Measurements from ENCODE around the gene ATAD2B. TPM values are rescaled to one million over a fixed set of nuclear protein-coding genes. Genes with fewer than 3 reads are reported as not detected.
"Not testable (repeated sequence)": the region's sequence is repeated elsewhere in the genome, so short reads cannot be mapped to it uniquely, and the experiment has no call there.

ATAD2B gene
- total and polyA plus RNA-seq, 7 donors = 2.4 to 22.5 (median 19.7) TPM

DNA sequence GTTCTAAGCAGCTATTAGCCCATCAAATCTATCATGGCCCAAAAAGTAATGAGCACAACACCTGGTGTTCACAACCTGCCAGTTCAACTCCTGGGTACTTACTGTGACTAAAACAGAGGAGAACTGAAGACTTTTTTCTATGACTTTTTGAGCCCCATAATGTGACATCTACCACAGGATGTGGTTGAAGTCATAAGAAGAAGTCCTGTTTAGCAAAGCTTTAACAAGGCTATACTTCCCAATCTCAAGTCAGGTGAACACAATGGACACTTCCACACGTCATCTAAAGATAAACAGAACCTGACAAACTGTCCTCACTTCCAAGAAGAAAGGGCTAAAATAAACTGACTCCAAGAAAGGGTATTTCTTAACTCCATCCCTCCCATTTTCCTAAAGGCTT lies 138.8 kb downstream of the ATAD2B start:
- 38 to 81% methylated on average over 1 of the region's 1 CpG for WGBS, 2 donors
- TF ChIP-seq EP300 (IDR thresholded peaks at IDR 0.05) (no peak), POLR2A (IDR thresholded peaks at IDR 0.05) (no peak), POLR2AphosphoS5 (IDR thresholded peaks at IDR 0.05) (no peak)
- TF ChIP-seq, protein P1, sequence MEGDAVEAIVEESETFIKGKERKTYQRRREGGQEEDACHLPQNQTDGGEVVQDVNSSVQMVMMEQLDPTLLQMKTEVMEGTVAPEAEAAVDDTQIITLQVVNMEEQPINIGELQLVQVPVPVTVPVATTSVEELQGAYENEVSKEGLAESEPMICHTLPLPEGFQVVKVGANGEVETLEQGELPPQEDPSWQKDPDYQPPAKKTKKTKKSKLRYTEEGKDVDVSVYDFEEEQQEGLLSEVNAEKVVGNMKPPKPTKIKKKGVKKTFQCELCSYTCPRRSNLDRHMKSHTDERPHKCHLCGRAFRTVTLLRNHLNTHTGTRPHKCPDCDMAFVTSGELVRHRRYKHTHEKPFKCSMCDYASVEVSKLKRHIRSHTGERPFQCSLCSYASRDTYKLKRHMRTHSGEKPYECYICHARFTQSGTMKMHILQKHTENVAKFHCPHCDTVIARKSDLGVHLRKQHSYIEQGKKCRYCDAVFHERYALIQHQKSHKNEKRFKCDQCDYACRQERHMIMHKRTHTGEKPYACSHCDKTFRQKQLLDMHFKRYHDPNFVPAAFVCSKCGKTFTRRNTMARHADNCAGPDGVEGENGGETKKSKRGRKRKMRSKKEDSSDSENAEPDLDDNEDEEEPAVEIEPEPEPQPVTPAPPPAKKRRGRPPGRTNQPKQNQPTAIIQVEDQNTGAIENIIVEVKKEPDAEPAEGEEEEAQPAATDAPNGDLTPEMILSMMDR (IDR thresholded peaks at IDR 0.05) = no peak
- H3K27ac ChIP-seq = no peak overlapping the region

DNA sequence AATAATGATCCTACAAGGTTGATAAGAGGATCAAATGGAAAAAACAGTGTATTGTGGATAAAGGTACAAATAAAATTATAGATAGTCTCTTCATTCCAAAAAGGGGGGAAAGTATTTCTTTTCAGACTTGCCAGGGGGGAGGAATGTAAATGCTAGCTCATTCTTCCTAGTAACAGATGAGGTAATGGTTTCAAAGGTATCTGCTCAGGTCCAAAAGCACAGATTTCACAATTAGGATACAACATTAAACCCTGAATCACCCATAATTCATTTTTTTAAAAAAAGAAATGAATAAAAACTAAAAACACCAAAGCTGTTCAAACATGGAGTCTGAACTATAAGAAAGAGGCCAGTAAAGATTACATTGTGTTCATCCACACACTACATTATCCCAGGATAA lies 142.0 kb downstream of the ATAD2B start:
- TF ChIP-seq, protein P1 (IDR thresholded peaks at IDR 0.05) = no peak
- no peak for TF ChIP-seq POLR2A (IDR thresholded peaks at IDR 0.05)
- no peak for TF ChIP-seq EP300 (IDR thresholded peaks at IDR 0.05)
- TF ChIP-seq POLR2AphosphoS5 (IDR thresholded peaks at IDR 0.05) = no peak
- Histone ChIP-seq H3K27ac (no peak overlapping the region), H3K36me3 (peaks cover 0 to 39% (median 3%) of the 10 kb centered on the region in 4 donors), H3K4me3 (no peak overlapping the region), H3K4me1 (no peaks in the 10 kb centered on the region), H3K9me3 (no peaks in the 10 kb centered on the region), H3K27me3 (no peaks in the 10 kb centered on the region)
- intact Hi-C loops (cut with DNase I) = no loop called here
- DNase-seq = no peak

More for the DNA sequence above, 138.8 kb downstream of the ATAD2B start:
- DNase-seq = no peak
- intact Hi-C loops (cut with DNase I) = no loop called here
- H3K36me3 ChIP-seq = peaks cover 0 to 28% (median 3%) of the 10 kb centered on the region in 4 donors
- no peaks in the 10 kb centered on the region for H3K9me3 ChIP-seq
- peaks cover 0 to 21% (median 6%) of the 10 kb centered on the region in 4 donors for H3K4me1 ChIP-seq
- no peak overlapping the region for H3K4me3 ChIP-seq
- H3K27me3 ChIP-seq = no peaks in the 10 kb centered on the region

DNA sequence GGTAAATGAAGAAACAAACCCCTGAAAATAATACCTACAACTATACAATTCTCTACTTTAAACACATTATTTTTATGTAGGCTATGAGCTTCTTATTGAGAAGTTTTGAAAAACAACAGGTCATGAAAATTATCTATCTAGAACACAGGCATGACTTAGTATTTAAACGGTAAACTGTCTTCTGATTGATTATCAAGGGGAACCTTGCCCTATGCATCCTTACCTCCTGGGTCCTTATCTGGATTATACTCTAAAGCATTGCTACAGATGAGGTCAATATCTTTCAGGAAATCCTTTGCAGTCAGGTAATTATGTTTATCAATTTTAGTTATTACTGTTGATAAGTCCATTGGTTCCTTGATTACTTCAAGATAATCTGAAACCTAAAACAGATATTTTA lies 144.3 kb downstream of the ATAD2B start:
- WGBS, 2 donors = 85 to 94% methylated on average over 1 of the region's 1 CpG
- H3K36me3 ChIP-seq = peaks cover 0 to 43% (median 3%) of the 10 kb centered on the region in 4 donors

DNA sequence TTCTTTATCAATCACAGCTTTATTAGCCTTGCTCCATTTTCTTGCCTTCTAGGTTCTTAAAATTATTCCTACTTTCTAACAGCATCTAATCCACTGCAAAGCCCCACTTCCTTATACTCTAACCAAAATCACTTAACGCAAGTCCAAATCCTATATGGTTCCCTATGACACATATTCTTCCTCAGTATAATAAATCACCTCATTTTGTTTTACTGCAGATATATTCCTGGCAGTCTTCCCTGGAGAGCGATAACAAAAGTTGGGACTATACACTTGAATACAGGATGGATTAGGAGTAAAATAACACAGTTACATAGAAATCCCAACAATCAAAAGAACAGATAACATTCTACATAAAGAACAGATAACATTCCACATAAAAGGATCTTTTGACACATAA lies 144.8 kb downstream of the ATAD2B start:
- intact Hi-C loops (cut with DNase I) = no loop called here
- no peak for DNase-seq
- no peaks in the 10 kb centered on the region for H3K27me3 ChIP-seq
- H3K36me3 ChIP-seq = peaks cover 0 to 43% (median 4%) of the 10 kb centered on the region in 4 donors
- 33 to 80% methylated on average over 2 of the region's 2 CpGs for WGBS, 2 donors
- H3K4me3 ChIP-seq = no peak overlapping the region
- no peak overlapping the region for H3K27ac ChIP-seq
- TF ChIP-seq POLR2AphosphoS5 (IDR thresholded peaks at IDR 0.05) (no peak), POLR2A (IDR thresholded peaks at IDR 0.05) (no peak)
- TF ChIP-seq, protein P1 (IDR thresholded peaks at IDR 0.05) = no peak
- no peaks in the 10 kb centered on the region for H3K4me1 ChIP-seq
- H3K9me3 ChIP-seq = no peaks in the 10 kb centered on the region

More for the DNA sequence above, 144.3 kb downstream of the ATAD2B start:
- DNase-seq = no peak
- Histone ChIP-seq H3K27ac (no peak overlapping the region), H3K9me3 (no peaks in the 10 kb centered on the region), H3K27me3 (no peaks in the 10 kb centered on the region), H3K4me1 (no peaks in the 10 kb centered on the region), H3K4me3 (no peak overlapping the region)
- no peak for TF ChIP-seq EP300 (IDR thresholded peaks at IDR 0.05)
- TF ChIP-seq, protein P1 (IDR thresholded peaks at IDR 0.05) = no peak
- TF ChIP-seq POLR2A (IDR thresholded peaks at IDR 0.05) = no peak
- TF ChIP-seq POLR2AphosphoS5 (IDR thresholded peaks at IDR 0.05) = no peak
- intact Hi-C loops (cut with DNase I) = no loop called here

DNA sequence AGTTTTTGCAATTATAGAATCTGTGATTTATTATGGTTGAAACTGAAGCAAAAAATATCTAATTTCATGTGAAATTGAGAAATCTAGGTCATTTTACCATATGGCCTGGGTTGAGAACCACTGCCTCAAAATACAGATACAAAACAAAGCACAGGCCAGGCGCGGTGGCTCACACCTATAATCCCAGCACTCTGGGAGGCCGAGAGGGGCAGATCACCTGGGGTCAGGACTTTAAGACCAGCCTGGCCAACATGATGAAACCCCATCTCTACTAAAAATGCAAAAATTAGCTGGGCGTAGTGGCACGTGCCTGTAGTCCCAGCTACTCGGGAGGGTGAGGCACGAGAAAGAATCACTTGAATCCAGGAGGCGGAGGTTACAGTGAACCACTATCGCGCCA lies 146.5 kb downstream of the ATAD2B start:
- H3K27ac ChIP-seq; DNase-seq; H3K9me3 ChIP-seq; H3K4me3 ChIP-seq; intact Hi-C loops (cut with DNase I); H3K27me3 ChIP-seq; H3K4me1 ChIP-seq: not testable (repeated sequence)
- WGBS, 2 donors = 97 to 98% methylated on average over 10 of the region's 10 CpGs
- H3K36me3 ChIP-seq = peaks cover 0 to 43% (median 3%) of the 10 kb centered on the region in 4 donors

Measured in sigmoid colon (tissue), 7 donors.